HG03039 (cell line): ENCODE measurements around the gene PHF19.
A peak's percentile ranks its signal among the peaks of the same experiment; 100 is the strongest.

ENCODE experiments used
- ATAC-seq: cut with Tn5 transposase; IDR thresholded peaks from one replicate; pipeline ENCODE4 v1.9.1; 2021; ENCODE audit warnings: mild to moderate bottlenecking, moderate library complexity; ENCODE audit not compliant: unreplicated experiment

The PHF19 gene

GRCh38 chr9:120876842-120877240, at the start of gene PHF19:
Gene PHF19, minus strand, starts transcription at chr9:120877188. Its CDS starts 2,447 bp downstream, at chr9:120874741.
- ATAC-seq, result peak; percentile 14

DNA sequence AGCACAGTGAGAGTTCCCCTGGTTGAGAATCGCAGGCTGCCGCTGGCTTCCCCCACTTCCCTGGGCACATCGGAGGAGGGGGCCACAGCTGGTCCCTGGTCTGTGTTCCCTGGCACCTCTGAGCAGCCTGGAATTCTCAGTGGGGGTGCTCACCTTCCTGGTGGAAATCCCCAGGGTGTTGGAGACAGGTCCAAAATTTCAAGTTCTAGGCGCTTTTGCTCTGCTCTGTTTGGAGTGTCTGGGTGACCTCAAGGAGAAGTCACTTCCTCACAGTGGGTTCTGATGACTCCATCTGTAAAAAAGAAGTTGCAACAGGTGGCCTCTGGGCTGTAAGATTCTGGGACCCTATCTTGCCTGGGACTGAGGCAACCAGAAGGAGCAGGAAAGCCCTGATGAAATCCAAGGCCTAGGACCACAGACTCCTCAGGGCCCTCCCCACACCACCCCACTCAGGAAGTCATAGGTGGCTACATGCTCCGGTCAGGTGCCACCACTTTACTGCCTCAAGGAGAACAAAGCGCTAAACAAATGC, 49.5 kb upstream of the PHF19 start, which contains the start of gene TRAF1:
Gene TRAF1, minus strand, starts transcription at position 400 of the 532 bp plus-strand sequence. CDS start 721 bp downstream, outside the sequence.
- no peak for ATAC-seq

DNA sequence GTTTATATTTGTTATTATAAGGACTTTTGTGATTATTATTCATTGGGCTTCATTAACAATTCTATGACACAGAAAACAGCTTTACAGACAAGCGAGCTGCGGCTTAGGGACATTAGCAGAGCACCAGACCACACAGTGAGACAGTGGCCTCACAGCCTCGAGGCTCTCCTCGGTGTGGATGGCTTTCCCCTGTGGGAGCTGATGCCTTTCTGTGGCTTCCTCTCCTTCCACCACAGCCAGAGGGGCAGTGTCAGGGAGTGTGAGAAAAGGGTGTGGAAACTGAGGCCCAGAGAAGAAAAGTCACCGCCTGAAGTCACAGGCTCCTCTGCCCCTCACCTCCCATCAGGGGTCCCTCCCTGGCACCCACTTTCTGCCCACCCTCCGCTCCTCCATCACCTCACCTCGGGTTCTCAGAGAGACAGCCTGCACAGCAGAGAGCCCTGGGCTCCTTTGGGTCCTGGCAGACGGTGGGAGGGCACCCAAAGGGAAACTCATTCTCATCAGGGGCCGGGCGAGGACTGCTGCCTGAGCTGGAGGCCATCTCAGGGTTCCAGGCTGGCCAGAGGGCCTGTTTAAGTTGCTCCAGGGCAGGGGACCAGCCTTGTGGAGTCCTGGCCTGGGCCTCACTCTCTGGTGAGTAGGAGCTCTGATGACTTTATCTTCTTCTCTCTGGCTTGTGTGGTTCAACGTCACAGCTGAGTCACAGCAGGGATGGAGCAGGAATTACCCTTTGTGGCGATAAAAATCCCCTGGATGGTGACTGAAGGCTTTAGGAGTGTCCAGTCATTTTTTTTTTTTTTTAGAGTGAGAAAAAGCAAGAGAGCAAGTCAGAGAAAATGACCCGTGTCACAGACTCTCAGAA, 48.8 kb upstream of the PHF19 start:
- ATAC-seq, result no peak

GRCh38 chr9:120924698-120925534, 47.9 kb upstream of the PHF19 start:
- no peak for ATAC-seq

DNA sequence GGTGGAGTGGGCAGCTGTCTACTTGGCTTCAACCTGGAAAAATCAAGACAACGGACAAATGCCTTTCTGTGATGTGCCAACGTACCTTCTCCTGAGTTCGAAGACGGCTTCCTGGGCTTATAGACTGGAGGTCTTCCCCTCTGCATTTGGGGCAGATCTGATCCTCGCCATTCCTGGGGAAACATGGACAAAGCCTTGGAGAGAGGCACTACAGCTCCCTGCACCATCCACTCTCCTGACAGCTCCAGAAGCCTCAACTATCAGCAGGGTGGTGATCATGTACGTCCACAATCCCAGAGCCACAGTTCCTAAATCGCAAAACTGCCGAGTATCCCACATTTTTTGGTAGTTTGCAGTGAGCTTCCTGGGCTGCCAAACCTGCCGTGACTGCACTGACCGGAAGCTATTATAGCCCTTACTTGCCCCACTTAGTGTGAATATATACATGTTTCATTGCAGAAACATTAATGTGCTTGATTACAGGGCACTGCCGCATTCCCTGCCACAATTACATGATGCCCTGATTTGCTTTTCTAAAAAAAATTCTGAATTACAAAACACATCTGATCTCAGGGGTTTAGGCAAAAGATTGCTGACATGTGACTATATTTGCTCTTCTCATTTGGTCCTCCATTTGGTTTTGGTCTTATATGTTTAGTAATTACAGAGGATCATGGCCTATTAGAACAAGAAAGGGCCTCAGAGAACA, 46.8 kb upstream of the PHF19 start:
- ATAC-seq, result no peak

- ATAC-seq, result no peak
Observed at GRCh38 chr9:120922404-120923195, 45.6 kb upstream of the PHF19 start.

GRCh38 chr9:120921661-120922181, 44.7 kb upstream of the PHF19 start:
- no peak for ATAC-seq

DNA sequence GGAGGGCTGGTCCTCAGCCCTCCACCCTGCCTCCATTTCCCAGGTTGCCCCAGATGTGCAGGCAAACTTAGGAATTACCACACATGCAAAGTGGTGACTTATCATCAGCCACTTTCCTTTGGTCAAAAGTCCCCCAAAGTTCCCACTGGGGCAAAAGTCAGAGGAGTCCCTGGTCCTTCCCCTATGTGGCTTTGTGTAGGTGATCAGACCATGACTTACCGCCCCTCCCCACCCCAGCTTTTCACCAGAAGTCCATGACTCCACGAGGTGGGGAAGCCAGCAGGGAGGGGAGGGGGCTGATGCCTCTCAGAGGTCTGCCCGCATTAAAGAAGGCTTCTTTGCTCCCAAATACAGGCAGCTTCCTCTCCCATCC, 43.8 kb upstream of the PHF19 start:
- no peak for ATAC-seq

DNA sequence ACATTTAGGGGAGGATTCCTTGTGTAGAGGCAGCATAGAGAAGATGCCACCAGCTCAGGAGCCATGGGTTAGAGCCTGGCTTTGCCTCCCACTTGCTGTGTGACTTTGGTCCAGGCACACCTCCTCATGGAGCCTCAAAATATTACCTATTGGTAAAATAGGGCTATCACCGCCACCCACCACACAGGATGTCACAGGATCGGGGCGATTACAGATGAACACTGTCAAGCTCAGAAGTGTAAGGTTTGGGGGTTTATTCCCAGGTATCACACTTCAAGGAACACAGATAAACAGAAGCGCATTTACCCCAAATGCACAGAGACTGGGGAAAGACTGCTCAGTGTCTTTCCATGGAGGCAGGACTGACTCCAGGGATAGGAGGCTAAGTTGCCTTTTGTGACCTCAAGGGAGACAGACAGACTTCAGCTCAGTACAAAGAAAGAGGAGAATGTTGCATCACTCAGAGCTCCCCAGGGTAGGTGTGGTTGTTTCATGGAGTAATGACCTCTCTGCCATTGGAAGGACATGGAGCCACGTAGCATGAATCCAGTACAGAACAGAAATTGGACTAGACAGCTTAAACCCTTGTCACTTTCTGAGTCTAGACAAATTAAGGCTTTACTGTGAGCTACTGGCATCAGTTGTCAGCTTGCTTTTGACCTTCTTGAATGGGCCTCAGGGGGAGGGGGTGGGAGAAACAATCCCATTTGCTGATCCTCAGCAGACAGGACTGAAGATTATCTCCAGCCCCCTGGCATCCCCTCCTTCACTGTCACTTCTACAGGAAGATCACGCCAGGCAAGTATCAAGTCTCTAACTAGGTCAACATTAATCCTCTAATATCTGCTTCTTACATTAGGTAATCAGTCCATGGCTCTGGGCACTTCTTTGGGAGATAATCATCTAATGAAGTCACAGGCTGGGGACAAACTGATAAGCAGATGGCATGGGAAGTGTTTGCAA, 43.1 kb upstream of the PHF19 start:
- no peak for ATAC-seq

DNA sequence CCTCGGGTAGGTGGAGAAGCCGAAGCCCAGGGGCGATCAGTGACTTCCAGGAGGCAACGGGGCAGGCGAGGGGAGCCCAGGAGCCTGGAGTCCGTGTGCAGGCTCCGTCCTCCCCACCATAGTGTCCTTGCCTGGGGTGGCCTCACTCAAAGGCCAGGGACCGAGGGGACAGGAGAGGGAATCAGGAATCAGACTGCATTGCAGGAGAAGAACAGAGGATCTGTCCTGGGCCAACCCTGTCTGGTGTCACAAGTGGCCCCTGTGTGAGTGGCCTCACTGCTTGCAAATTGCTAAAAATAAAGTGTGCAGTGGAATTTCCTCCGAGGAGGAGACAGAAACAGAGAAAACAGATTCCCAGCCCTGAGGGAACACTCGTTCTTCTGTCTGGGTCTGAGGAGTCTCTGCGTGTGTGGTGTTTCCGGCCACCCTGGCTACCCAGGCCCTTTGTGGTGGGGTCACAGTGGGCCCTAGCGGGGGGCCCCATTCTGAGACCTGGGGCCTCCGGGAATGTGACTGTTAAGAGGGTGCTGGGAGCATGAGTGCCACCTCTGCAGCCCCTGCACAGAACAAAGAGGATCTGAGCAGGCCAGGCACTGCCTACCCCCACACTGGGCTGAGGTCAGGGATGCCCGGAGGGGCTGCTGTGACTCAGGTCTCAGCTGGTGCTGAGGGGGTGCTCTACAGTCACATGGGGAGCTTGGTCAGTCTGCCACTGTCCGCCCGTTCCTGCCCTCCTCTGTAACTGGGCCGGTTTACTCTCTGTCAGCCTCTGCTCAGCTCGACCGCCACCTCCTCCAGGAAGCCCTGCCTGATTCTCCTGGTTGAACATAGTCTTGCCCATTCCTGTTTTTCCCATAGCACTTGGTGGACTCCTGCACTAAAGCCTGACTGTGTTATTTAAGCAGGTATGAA, 42.2 kb upstream of the PHF19 start:
- no peak for ATAC-seq

- no peak for ATAC-seq
Observed at GRCh38 chr9:120917929-120918762, 41.2 kb upstream of the PHF19 start.

DNA sequence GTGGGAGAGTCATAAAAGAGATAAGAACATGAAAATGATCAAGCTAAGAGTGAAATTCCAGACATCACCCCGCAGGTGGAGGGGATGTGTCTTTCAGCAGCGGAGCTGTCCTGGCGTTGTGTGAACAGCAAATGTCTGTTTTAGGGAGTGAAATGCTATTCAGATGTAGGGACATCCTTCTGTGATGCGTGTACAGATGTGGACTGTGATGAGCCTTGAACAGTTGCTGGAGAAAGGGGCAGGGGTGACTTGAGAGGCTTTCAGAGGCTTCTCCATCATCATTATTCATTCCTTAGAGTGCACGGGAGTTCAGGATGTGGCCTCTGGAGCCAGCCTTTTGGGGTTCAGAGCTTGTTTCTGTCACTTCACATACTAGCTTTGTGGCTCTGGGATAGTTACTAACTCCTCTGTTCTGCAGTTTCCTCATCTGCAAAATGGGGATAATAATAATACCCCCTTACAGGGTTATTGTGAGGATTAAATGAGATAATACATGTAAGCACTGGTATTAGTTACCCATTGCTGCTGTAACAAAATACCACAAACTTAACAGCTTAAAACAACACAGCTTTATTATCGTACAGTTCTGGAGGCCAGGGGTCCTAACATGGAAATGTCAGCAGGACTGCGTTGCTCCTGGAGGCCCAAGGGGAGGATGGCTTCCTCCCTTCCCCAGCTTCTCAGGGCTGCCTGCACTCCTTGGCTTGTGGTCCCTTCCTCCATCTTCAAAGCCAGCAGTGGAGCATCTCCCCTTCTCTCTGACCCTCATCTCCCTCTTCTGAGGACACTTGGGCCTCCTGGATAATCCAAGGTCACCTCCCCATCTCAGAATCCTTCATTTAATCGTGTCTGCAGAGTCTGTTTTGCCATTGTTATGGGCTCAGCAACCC, 40.2 kb upstream of the PHF19 start:
- no peak for ATAC-seq

- ATAC-seq, result no peak
Observed at GRCh38 chr9:120916588-120916987, 39.6 kb upstream of the PHF19 start.

DNA sequence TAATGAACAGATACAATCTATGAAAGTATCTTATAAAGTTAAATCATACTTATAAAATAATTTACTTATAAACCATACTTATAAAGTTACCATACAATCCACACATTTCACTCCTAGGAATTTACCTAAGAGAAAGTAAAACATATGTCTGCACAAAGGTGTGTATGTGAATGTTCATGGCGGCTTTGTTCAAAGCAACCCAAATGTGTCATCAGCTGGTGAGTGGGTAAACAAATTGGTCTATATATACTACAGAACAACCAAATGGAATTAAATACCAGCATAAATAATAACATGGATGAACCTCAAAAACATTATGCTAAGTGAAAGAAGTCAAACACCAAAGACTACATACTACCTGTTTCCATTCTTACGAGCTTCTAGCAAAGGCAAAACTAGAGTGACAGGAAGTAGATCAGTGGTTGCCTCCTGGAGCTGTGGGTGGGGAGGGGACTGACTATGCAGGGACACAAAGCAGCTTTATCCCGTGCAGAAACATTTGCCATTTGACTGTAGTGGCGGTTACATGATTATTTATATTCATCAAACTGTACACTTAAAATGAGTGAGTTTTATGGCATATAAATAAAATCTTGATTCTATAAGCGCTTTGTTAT, 39.0 kb upstream of the PHF19 start:
- ATAC-seq, result no peak

DNA sequence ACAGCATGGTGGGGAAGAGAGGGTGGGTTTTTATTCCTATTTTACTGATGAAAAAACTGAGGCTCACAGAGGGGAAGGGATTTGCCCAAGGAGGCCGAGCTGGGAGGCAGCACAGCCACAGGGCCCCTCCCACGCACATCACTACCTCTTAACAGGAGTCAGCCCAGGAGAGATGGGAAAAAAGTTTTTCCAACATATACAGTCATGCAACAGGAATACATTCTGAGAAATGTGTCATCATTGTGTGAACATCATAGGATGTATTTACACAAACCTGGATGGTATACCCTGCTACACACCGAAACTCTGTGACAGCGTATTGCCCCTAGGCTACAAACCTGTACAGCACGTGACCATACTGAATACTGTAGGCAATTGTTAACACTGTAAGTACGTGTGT, 38.0 kb upstream of the PHF19 start:
- ATAC-seq, result no peak
